ENCODE measurements around the gene PLA2G4E. TPM values are rescaled to one million over a fixed set of nuclear protein-coding genes. Genes with fewer than 3 reads are reported as not detected.

Gene PLA2G4E
- total RNA-seq, 1 donor from 2014 or later = 1.5 TPM

- no peak overlapping the region for H3K4me3 ChIP-seq
- peaks cover 69% of the 10 kb centered on the region for H3K4me1 ChIP-seq
- peak overlapping the region; percentile 70 for H3K27ac ChIP-seq
- no peaks in the 10 kb centered on the region for H3K9me3 ChIP-seq
- H3K36me3 ChIP-seq = peaks cover 13% of the 10 kb centered on the region
- TF ChIP-seq CTCF (IDR thresholded peaks at IDR 0.05) = no peak
- DNase-seq = no peak
- no peak for ATAC-seq
- intact Hi-C loops (cut with DNase I) = no loop called here
- H3K27me3 ChIP-seq = no peaks in the 10 kb centered on the region
These were observed 85.2 kb downstream of the PLA2G4E start for GRCh38 chr15:41935566-41936020.

- ATAC-seq = peak; percentile 54
- Histone ChIP-seq H3K4me1 (peaks cover 76% of the 10 kb centered on the region), H3K4me3 (no peak overlapping the region), H3K27ac (peak overlapping the region; percentile 70), H3K27me3 (no peaks in the 10 kb centered on the region), H3K36me3 (peaks cover 5% of the 10 kb centered on the region), H3K9me3 (no peaks in the 10 kb centered on the region)
- no peak for TF ChIP-seq CTCF (IDR thresholded peaks at IDR 0.05)
- intact Hi-C loops (cut with DNase I) = no loop called here
- no peak for DNase-seq
These were observed 86.0 kb downstream of the PLA2G4E start for GRCh38 chr15:41934843-41935242.

GRCh38 chr15:41933771-41934170 is 87.1 kb downstream of the PLA2G4E start:
- Histone ChIP-seq H3K4me1 (peaks cover 87% of the 10 kb centered on the region), H3K27ac (peak overlapping the region; percentile 70), H3K9me3 (no peaks in the 10 kb centered on the region), H3K36me3 (no peaks in the 10 kb centered on the region), H3K27me3 (no peaks in the 10 kb centered on the region), H3K4me3 (no peak overlapping the region)
- intact Hi-C loops (cut with DNase I) = no loop called here
- DNase-seq (no peak), ATAC-seq (peak; percentile 15)
- TF ChIP-seq CTCF (IDR thresholded peaks at IDR 0.05) = no peak

- ATAC-seq (no peak), DNase-seq (peak; percentile 8)
- Histone ChIP-seq H3K9me3 (no peaks in the 10 kb centered on the region), H3K27me3 (no peaks in the 10 kb centered on the region), H3K36me3 (no peaks in the 10 kb centered on the region), H3K4me3 (no peak overlapping the region), H3K27ac (peak overlapping the region; percentile 70), H3K4me1 (peaks cover 87% of the 10 kb centered on the region)
- TF ChIP-seq CTCF (IDR thresholded peaks at IDR 0.05) = no peak
- intact Hi-C loops (cut with DNase I) = no loop called here
These were observed 87.5 kb downstream of the PLA2G4E start for GRCh38 chr15:41933326-41933725.

- DNase-seq (peak; percentile 47), ATAC-seq (no peak)
- no peaks in the 10 kb centered on the region for H3K36me3 ChIP-seq
- H3K27me3 ChIP-seq = no peaks in the 10 kb centered on the region
- intact Hi-C loops (cut with DNase I) = no loop called here
- H3K4me1 ChIP-seq = peaks cover 87% of the 10 kb centered on the region
- TF ChIP-seq CTCF (IDR thresholded peaks at IDR 0.05) = no peak
- peak overlapping the region; percentile 70 for H3K27ac ChIP-seq
- H3K4me3 ChIP-seq = no peak overlapping the region
- no peaks in the 10 kb centered on the region for H3K9me3 ChIP-seq
These were observed 88.1 kb downstream of the PLA2G4E start for GRCh38 chr15:41932511-41933289.

All from upper lobe of right lung (tissue), 1 donor.